Measurements from ENCODE around the gene SLC18A3.
A peak's percentile ranks its signal among the peaks of the same experiment; 100 is the strongest.

Gene SLC18A3

DNA sequence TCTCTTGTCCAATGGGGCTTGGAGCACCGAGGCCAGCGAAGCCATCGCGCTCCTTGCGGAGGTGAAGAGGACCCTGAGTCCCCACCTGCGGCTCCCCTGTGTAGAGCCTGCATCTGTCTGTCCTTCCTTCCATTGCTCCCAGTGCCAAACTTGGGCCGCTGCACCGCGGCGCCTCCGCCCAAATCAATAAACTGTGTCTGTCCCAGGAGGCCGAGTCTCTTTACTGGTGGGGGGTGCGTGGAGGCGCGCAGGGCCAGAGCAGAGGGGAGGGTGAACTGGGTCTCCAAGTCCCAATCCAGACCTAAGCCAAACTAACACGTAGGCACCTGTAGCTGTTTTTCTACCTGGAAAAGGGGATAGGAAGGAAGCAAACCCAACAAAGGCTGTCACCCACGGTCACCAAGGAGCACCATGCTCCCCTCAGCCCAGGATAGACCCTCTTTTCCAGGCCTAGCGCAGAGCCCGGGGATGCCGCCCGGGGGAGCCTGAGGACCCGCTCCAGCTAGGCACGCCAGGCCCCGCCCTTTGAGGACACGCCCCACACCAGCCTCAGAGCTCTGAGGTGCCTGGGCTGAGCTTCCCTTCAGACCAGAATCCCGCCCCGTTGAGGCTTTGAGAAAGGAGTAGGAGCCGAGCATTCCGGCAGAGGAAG, 2.5 kb downstream of the SLC18A3 start:
- ATAC-seq (no peak), DNase-seq (peak; percentile 23)
- H3K4me3 Mint-ChIP-seq = no peak overlapping the region
- H3K36me3 Mint-ChIP-seq (ENCODE audit: low read depth) = peaks cover 7% of the 10 kb centered on the region
- no peaks in the 10 kb centered on the region for H3K9me3 Mint-ChIP-seq
- H3K4me1 Mint-ChIP-seq = no peaks in the 10 kb centered on the region
- peaks cover 74% of the 10 kb centered on the region for H3K27me3 Mint-ChIP-seq
- H3K27ac Mint-ChIP-seq = no peak overlapping the region

DNA sequence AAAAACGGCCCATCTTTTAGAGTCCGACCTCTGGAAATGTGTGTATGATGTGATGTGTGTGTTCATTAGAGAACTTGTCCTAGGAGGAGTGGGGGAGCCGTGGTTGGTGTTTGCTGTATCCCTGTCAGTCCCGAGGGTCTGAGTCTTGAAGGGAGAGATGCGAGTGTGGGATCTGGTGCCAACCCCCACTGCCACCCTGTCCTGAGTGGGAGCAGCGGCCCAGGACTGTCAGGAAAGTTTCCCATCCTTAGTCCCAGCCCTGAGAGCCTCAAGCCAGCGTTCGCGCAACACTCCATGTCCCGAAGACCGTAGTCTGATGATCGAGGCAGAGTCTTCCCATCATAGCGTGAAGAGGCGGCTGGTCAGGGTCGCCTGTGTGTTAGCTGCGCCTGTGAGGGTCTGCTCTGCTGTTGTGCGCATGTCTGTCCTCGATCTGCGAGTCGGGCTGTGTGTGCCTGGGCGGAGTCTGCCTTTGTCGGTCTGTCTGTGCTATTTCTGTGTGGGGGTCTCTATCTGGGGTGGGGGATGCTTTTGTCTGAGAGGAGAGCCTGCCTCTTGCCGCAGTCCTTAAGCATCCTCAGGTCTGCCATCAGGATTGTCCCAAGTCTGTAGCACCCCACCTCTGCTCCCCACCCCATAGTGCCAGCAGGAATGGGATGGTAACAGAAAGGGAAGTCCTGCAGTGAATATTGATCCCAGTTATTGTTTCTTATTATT, 3.2 kb downstream of the SLC18A3 start:
- Mint-ChIP-seq H3K4me1 (no peaks in the 10 kb centered on the region), H3K9me3 (no peaks in the 10 kb centered on the region), H3K27ac (no peak overlapping the region), H3K4me3 (no peak overlapping the region), H3K27me3 (peaks cover 75% of the 10 kb centered on the region), H3K36me3 (ENCODE audit: low read depth) (peaks cover 7% of the 10 kb centered on the region)
- ATAC-seq (no peak), DNase-seq (no peak)

DNA sequence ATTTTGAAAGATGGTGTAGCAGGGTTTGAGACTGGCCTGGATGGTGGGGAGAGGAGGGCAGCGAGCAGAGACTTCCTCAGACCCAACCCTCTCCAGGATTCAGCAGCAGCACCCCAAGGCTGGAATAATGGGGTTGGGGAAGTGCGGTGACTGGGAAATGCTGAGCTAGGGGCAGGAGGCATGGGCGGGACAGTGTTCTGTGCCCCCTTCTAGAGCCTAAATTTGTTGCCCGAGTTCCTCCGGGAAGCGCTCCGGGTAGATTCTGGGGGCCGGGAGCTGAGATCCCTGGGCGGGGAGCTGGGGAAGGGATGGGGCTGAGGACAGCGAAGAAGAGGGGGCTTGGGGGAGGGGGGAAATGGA, 3.8 kb downstream of the SLC18A3 start, which contains the start of gene CHAT:
Gene CHAT, plus strand, starts transcription at position 156 of the 360 bp plus-strand sequence. Its CDS starts 153 bp downstream, at position 309.
- H3K27ac Mint-ChIP-seq = no peak within 1 kb of the TSS
- H3K9me3 Mint-ChIP-seq = no peaks in the 10 kb centered on the region
- ATAC-seq (no peak), DNase-seq (no peak)
- H3K36me3 Mint-ChIP-seq (ENCODE audit: low read depth) = peaks cover 7% of the 10 kb centered on the region
- H3K4me3 Mint-ChIP-seq = no peak within 1 kb of the TSS
- peaks cover 72% of the 10 kb centered on the region for H3K27me3 Mint-ChIP-seq
- H3K4me1 Mint-ChIP-seq = no peaks in the 10 kb centered on the region

DNA sequence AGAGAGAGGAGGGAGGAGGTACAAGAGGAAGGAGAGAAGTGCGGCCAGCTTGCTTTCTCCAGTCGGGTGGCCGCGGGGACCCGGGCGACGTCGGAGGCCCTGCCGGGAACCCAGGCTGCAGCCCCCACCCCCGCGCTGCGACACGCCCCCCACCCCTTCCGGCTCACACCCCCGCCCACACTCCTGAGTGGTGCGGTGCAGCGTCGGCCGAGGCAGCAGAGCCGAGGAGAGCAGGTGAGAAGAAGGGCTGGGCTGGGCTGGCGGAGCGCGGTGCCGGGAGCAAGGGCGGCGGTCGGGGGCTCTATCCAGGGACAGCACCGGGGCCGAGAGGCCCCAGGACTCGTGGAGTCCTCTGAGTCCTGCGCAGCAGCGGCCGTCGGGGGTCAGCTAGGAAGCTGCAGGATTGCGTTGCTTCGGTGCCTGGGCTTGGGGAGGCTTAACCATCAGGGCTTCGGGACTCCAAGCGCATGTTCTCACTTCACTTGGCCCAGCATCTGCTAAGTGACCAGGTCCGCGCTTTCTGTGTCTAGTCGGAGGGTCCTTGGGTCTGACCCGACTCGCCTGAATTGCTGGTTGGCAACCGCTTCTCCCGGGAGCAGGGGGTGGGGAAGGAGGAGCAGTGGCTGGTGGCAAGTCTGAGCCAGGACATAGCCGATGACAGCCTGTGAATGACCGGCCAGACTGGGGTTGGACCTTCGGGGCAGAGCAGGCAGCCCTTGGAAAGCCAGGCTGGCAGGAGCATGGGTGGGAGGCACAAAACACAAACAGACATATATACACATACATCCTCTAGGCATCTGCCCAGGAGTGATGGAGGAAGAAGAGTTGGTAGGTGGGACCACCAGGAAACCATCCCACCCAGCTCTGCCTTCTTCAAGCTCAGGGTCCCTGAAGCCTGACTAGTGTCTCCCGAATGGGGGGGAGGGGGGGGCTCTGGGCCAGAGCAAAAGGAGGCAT, 4.4 kb downstream of the SLC18A3 start:
- peaks cover 72% of the 10 kb centered on the region for H3K27me3 Mint-ChIP-seq
- H3K27ac Mint-ChIP-seq = no peak overlapping the region
- peaks cover 7% of the 10 kb centered on the region for H3K36me3 Mint-ChIP-seq (ENCODE audit: low read depth)
- H3K4me3 Mint-ChIP-seq = no peak overlapping the region
- no peaks in the 10 kb centered on the region for H3K4me1 Mint-ChIP-seq
- DNase-seq = no peak
- H3K9me3 Mint-ChIP-seq = no peaks in the 10 kb centered on the region
- ATAC-seq = no peak

DNA sequence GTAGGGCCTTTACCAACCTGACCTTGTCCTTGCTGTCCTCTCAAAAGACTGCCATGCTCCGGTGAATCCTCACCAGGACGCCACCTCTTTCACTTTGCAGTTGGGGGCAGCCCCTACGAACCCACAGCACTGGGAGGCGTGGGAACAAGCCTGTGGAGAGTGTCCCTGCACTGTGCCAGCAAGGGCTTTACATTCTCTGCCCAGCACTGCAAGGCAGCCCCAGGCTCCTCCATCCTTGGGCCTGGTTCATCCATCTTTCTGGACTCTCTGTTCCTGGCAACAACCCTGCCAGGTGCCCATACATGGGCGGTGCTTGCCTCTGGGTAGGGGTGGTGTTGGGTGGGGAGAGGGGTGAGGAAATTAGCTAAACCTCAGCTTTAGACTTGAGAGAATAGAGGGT, 5.1 kb downstream of the SLC18A3 start:
- Mint-ChIP-seq H3K9me3 (no peaks in the 10 kb centered on the region), H3K4me1 (no peaks in the 10 kb centered on the region), H3K27ac (no peak overlapping the region), H3K36me3 (ENCODE audit: low read depth) (peaks cover 7% of the 10 kb centered on the region), H3K27me3 (peaks cover 76% of the 10 kb centered on the region), H3K4me3 (no peak overlapping the region)
- ATAC-seq (no peak), DNase-seq (no peak)

DNA sequence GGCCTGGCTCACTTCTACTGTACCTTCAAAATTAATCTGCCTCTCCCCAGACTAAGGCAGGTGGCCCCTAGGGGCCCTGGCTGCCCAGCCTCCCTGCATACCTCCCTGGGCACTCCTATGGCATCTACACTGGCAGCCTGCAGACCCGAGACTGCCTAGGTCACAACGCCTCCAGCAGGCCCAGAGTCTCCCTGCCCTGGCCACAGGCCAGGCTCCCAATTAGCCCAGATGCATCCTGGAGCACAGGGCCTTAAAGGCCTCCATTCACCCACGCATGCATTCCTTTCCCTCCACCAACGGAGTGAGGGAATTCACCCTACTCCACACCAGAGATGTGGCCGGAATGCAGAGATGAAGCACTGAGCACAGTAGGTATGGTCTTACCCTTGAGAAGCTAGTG, 5.6 kb downstream of the SLC18A3 start:
- H3K36me3 Mint-ChIP-seq (ENCODE audit: low read depth) = peaks cover 7% of the 10 kb centered on the region
- no peaks in the 10 kb centered on the region for H3K9me3 Mint-ChIP-seq
- no peaks in the 10 kb centered on the region for H3K4me1 Mint-ChIP-seq
- H3K27me3 Mint-ChIP-seq = peaks cover 76% of the 10 kb centered on the region
- no peak overlapping the region for H3K27ac Mint-ChIP-seq
- ATAC-seq = no peak
- no peak overlapping the region for H3K4me3 Mint-ChIP-seq
- no peak for DNase-seq

DNA sequence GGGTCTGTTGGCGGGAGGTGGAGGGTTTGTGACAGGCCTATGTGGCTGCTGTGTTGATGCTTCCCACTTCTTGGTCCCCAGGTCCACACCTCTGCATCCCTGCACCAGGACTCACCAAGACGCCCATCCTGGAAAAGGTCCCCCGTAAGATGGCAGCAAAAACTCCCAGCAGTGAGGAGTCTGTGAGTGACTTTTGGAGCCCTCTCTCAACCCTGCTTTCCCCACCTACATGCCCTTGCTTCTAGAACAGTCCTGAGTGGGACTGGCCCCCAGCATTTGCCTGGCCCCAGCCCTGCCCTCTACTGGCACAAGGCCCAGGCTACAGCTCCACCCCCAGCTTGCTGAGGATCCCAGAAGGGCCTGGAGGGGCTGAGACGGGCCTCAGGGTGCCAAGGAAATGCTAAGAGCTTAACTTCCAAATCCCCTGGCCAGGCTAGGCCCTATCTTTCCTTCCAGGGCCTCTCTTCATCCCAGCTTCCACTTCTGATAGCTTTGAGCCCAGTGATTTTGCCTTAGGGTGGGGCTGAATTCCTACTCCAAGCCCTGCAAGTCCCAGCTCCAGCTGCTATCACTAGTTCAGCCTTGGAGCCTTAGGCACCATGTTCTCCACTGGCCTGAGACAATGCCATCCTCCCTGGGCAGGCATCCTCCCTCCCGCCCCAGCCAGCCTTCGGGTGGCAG, 6.5 kb downstream of the SLC18A3 start:
- peaks cover 68% of the 10 kb centered on the region for H3K27me3 Mint-ChIP-seq
- H3K27ac Mint-ChIP-seq = no peak overlapping the region
- H3K36me3 Mint-ChIP-seq (ENCODE audit: low read depth) = peaks cover 3% of the 10 kb centered on the region
- no peaks in the 10 kb centered on the region for H3K4me1 Mint-ChIP-seq
- ATAC-seq (no peak), DNase-seq (no peak)
- no peaks in the 10 kb centered on the region for H3K9me3 Mint-ChIP-seq
- H3K4me3 Mint-ChIP-seq = no peak overlapping the region

DNA sequence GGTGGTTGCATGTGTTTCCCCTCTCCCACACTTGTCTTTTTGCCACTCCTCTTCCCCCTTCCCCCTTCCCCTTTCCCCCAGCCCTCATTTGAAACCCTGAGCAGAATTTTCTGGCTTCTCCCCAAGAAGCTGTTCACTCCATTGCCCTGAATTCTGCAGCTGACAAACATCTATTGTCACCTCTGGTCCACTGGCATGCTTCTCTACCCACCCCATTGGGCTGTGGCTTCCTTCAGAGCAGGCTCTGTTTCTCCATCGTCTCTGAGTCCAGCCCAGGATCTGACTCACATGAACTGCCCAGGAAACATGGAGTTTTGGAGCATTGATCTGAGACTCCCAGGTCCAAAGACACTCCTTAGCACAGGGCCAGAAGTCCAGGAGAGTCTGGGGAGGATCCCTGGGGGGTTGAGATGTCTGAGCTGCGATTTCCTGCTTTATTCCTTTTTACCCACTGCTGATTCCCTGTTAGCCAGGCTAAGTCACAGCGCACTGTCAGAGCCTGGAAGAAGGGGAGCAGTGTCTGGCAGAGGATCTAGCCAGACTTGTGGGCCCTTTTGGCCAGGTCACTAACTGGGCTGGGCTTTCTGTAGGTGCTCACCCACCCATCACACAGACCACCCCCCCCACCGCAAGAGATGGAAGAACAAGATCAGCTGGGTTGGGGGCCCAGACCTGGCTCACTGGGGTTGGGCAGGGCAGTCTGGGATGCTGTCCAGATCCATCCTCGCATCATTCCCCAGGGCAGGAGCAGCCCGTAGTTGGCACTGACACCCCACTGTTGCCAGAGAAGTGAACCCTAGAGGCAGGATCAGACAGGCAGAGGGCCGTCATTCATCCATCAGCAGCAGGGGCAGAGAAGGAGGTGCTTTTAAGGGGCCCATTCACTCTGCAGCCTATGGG, 7.3 kb downstream of the SLC18A3 start:
- ATAC-seq (no peak), DNase-seq (no peak)
- Mint-ChIP-seq H3K4me3 (no peak overlapping the region), H3K9me3 (no peaks in the 10 kb centered on the region), H3K27ac (no peak overlapping the region), H3K4me1 (no peaks in the 10 kb centered on the region), H3K27me3 (peaks cover 60% of the 10 kb centered on the region), H3K36me3 (ENCODE audit: low read depth) (no peaks in the 10 kb centered on the region)

DNA sequence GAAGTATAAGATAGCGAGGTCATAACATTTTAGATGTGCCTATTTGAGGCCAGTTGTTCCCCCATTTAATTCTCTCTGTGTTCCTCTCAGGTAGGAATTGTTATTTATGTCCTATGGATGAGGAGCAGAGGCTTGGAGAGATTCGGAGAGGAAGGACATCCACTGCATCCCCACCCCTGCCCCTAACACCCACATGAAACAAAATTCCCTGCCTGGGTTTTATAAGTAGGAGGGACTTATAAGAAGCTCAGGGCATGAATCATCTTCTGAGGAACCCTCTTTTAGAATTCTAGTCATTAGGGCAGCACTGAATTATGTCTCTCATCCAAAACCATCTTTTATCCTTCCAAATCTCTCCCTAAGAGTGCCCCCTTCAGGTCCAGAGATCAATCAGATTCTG, 8.7 kb downstream of the SLC18A3 start:
- H3K4me3 Mint-ChIP-seq = no peak overlapping the region
- H3K36me3 Mint-ChIP-seq (ENCODE audit: low read depth) = no peaks in the 10 kb centered on the region
- peaks cover 50% of the 10 kb centered on the region for H3K27me3 Mint-ChIP-seq
- H3K9me3 Mint-ChIP-seq = no peaks in the 10 kb centered on the region
- no peak for ATAC-seq
- no peaks in the 10 kb centered on the region for H3K4me1 Mint-ChIP-seq
- no peak for DNase-seq
- H3K27ac Mint-ChIP-seq = no peak overlapping the region

DNA sequence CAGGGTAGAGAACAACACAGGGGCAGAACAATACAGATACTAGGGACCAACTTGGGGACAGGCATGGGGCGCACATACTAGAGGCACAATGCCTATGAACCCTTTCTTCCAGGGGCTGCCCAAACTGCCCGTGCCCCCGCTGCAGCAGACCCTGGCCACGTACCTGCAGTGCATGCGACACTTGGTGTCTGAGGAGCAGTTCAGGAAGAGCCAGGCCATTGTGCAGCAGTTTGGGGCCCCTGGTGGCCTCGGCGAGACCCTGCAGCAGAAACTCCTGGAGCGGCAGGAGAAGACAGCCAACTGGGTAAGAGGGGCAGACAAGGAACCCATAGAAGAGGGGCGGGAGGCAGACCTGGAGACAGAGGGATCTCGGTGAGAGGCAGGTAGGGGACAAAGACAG, 9.5 kb downstream of the SLC18A3 start:
- ATAC-seq (no peak), DNase-seq (no peak)
- H3K4me1 Mint-ChIP-seq = no peaks in the 10 kb centered on the region
- no peak overlapping the region for H3K4me3 Mint-ChIP-seq
- H3K9me3 Mint-ChIP-seq = no peaks in the 10 kb centered on the region
- H3K27ac Mint-ChIP-seq = no peak overlapping the region
- peaks cover 47% of the 10 kb centered on the region for H3K27me3 Mint-ChIP-seq
- no peaks in the 10 kb centered on the region for H3K36me3 Mint-ChIP-seq (ENCODE audit: low read depth)

DNA sequence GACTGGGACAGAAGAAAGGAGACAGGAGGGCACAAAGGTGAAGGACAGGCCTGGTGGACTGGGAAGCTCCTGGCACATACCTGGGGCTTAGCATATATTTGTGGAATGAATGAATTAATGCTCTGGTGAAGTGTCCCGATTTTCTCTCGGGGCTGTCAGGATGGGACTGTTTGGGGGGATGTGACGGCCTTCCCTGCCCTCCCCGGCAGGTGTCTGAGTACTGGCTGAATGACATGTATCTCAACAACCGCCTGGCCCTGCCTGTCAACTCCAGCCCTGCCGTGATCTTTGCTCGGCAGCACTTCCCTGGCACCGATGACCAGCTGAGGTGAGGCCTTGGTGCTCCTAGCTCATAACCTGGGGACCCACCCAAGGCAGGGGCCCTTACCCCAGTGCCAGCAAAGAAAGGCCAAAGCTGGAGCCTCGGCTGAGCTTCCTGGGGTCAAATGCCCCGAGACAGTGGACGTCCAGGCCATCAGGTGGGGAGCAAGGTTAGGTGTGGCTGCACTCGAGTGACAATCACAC, 10.2 kb downstream of the SLC18A3 start:
- no peak for ATAC-seq
- Mint-ChIP-seq H3K4me3 (no peak overlapping the region), H3K9me3 (no peaks in the 10 kb centered on the region), H3K27ac (no peak overlapping the region), H3K36me3 (ENCODE audit: low read depth) (no peaks in the 10 kb centered on the region), H3K4me1 (no peaks in the 10 kb centered on the region), H3K27me3 (peaks cover 41% of the 10 kb centered on the region)
- DNase-seq = no peak

DNA sequence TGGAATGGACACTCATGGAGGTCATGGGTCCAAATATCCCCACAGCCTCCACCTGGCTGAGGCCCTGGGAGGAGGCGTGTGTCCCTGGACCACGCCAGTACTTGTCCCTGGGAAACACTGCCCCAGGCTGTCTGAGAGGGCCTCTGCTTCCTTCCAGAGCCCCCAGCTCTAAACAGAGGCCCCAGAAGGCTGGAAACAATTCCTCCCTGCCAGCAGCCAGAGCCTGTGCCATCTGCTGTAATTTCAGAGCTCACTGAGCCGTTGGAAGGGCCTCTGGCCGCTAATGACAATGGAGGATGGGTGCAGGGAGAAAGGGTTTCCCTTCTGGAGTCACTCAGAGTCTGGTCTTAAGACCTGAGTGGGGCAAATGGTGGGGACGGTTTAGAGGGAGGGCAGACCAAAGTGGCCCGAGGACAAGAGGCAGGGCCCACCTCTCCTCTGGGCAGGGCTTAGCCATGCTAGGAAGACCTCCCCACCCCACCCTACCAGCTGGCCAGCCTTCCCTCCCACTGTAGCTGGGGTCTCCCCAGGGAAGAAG, 10.8 kb downstream of the SLC18A3 start:
- H3K27me3 Mint-ChIP-seq = peaks cover 37% of the 10 kb centered on the region
- H3K27ac Mint-ChIP-seq = no peak overlapping the region

DNA sequence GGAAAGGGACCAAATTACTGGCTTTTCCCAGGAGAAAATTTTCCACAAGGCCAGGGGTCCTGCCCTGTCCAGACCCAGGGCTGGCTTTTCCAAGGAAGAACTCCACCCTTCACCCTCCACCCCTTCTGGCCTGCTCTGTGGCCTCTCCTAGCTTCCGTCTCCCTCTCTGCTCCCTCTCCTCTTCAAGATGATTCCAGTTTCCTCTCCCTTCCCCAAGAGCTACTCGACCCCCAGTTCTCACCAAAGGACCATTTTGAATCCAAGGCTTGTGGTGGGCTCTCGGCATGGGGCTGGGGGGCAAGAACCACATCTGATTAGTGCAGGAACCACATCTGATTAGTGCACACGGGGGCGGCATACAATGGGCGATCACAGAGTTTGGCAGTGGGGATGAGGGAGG, 11.5 kb downstream of the SLC18A3 start:
- H3K4me1 Mint-ChIP-seq = no peaks in the 10 kb centered on the region
- no peak overlapping the region for H3K4me3 Mint-ChIP-seq
- no peak overlapping the region for H3K27ac Mint-ChIP-seq
- no peak for DNase-seq
- peaks cover 33% of the 10 kb centered on the region for H3K27me3 Mint-ChIP-seq
- H3K9me3 Mint-ChIP-seq = no peaks in the 10 kb centered on the region
- ATAC-seq = no peak
- no peaks in the 10 kb centered on the region for H3K36me3 Mint-ChIP-seq (ENCODE audit: low read depth)

More for the DNA sequence above, 10.8 kb downstream of the SLC18A3 start:
- no peaks in the 10 kb centered on the region for H3K36me3 Mint-ChIP-seq (ENCODE audit: low read depth)
- no peaks in the 10 kb centered on the region for H3K9me3 Mint-ChIP-seq
- no peak overlapping the region for H3K4me3 Mint-ChIP-seq
- no peaks in the 10 kb centered on the region for H3K4me1 Mint-ChIP-seq
- ATAC-seq = peak; percentile 13
- no peak for DNase-seq

All from activated naive CD8-positive, alpha-beta T cell treated with anti-CD3 and anti-CD28 coated beads, Interleukin-2, amount 50 U/mL, for 24 hours (primary cell).